Measurements from ENCODE around the gene PCNX3.

The PCNX3 gene

GRCh38 chr11:65622011-65622410 is 6.4 kb downstream of the PCNX3 start:
- no peak overlapping the region for H3K27ac ChIP-seq
- no peak for TF ChIP-seq CTCF (IDR thresholded peaks at IDR 0.05)
- no peak for DNase-seq (ENCODE audit: low spot score)

GRCh38 chr11:65623177-65623576 is 7.6 kb downstream of the PCNX3 start:
- no peak for TF ChIP-seq CTCF (IDR thresholded peaks at IDR 0.05)
- no peak for DNase-seq (ENCODE audit: low spot score)
- H3K4me3 ChIP-seq: no peak overlapping the region
- no peak overlapping the region for H3K27ac ChIP-seq

More at GRCh38 chr11:65622011-65622410, 6.4 kb downstream of the PCNX3 start:
- no peak overlapping the region for H3K4me3 ChIP-seq

GRCh38 chr11:65623852-65624616 is 8.5 kb downstream of the PCNX3 start:
- TF ChIP-seq CTCF (IDR thresholded peaks at IDR 0.05): no peak
- no peak overlapping the region for H3K4me3 ChIP-seq
- no peak overlapping the region for H3K27ac ChIP-seq
- no peak for DNase-seq (ENCODE audit: low spot score)

- Histone ChIP-seq H3K27ac (no peak overlapping the region), H3K4me3 (no peak overlapping the region)
- no peak for DNase-seq (ENCODE audit: low spot score)
- no peak for TF ChIP-seq CTCF (IDR thresholded peaks at IDR 0.05)
Observed at GRCh38 chr11:65624931-65625627, 9.5 kb downstream of the PCNX3 start.

- peak; percentile 24 for TF ChIP-seq CTCF (IDR thresholded peaks at IDR 0.05)
- Histone ChIP-seq H3K4me3 (no peak overlapping the region), H3K27ac (no peak overlapping the region)
- DNase-seq (ENCODE audit: low spot score): no peak
Observed at GRCh38 chr11:65625628-65626342, 10.2 kb downstream of the PCNX3 start.

GRCh38 chr11:65627202-65627601 is 11.6 kb downstream of the PCNX3 start:
- DNase-seq (ENCODE audit: low spot score): no peak
- Histone ChIP-seq H3K4me3 (no peak overlapping the region), H3K27ac (no peak overlapping the region)
- no peak for TF ChIP-seq CTCF (IDR thresholded peaks at IDR 0.05)
